Measurements from ENCODE around the gene IRX3.

- no peak for TF ChIP-seq CTCF (IDR thresholded peaks at IDR 0.05)
- TF ChIP-seq POLR2A (IDR thresholded peaks at IDR 0.05): no peak
These were observed 1.6 kb downstream of the IRX3 start for GRCh38 chr16:54284931-54285413.

Data from right lobe of liver (tissue), 4 donors.